Right cardiac atrium (tissue), 5 donors: Measurements from ENCODE around the gene EHD4. TPM values are rescaled to one million over a fixed set of nuclear protein-coding genes. Genes with fewer than 3 reads are reported as not detected.

Experiments used
- microRNA-seq, 2 donors: library from miRNA; unstranded; fragments of <30 nt; microRNA quantifications; one replicate each; pipeline ENCODE4 v1.2.0, GENCODE V29; 2020 to 2021
- polyA plus RNA-seq: library from polyadenylated mRNA; stranded (reverse); fragments of 200-250 nt; gene quantifications from one replicate; pipeline ENCODE4 v1.2.3, GENCODE V29; 2013
- total RNA-seq, 4 donors: library from RNA; stranded (reverse); fragmentation: NEBNext Ultra II Directional; extraction: Animal tissue kit (Norgen Biotek cat#: 25700); gene quantifications; one replicate each; pipeline ENCODE4 v1.2.1, GENCODE V29; 2021
- donor health status: healthy with polysubstance abuse.
- donor health status: DM: no; HTN: yes; CAD: no.
- donor health status: DM: no; HTN: no; CAD: no.
- donor health status: DM: no; HTN: yes; CAD: no; lungs with severe emphysema.
- donor health status: DM: yes; HTN: yes; CAD: no.

The EHD4 gene
- total and polyA plus RNA-seq, 5 donors, result 26.3 to 37.4 (median 33.3) TPM

Small RNA genes lying within 50 kb of the gene (microRNA-seq; reads per million reads assigned to microRNA genes)
- gene MIR4310, result 0 reads per million in 2 donors

Other genes with a start within 250 kb of the EHD4 start
- gene MAPKBP1, start 198.1 kb downstream of the EHD4 start, total RNA-seq, result 10 to 100 TPM; 16.0 to 20.4 (median 19.2) TPM
- 11.2 TPM for gene MAPKBP1, start 198.1 kb downstream of the EHD4 start, polyA plus RNA-seq
- 10 to 100 TPM in 3 of 4 donors, 1 to 10 TPM in 1; 8.5 to 17.2 (median 16.2) TPM for gene JMJD7, start 144.5 kb downstream of the EHD4 start, total RNA-seq
- 16.5 TPM for gene JMJD7, start 144.5 kb downstream of the EHD4 start, polyA plus RNA-seq
- 1 to 10 TPM; 1.8 to 7.1 (median 5.8) TPM for gene PLA2G4B, start 133.7 kb downstream of the EHD4 start, total RNA-seq
- gene PLA2G4B, start 133.7 kb downstream of the EHD4 start, polyA plus RNA-seq, result 3.9 TPM
- gene SPTBN5, start 78.5 kb downstream of the EHD4 start, total RNA-seq, result 1 to 10 TPM; 1.7 to 4.3 (median 3.8) TPM
- gene SPTBN5, start 78.5 kb downstream of the EHD4 start, polyA plus RNA-seq, result 2.3 TPM
- under 1 TPM; 0.06 to 0.26 (median 0.13) TPM for gene PLA2G4E, start 48.5 kb upstream of the EHD4 start, total RNA-seq
- gene PLA2G4E, start 48.5 kb upstream of the EHD4 start, polyA plus RNA-seq, result 0.07 TPM
- not detected for gene PLA2G4D, start 122.0 kb upstream of the EHD4 start, total RNA-seq
- gene PLA2G4D, start 122.0 kb upstream of the EHD4 start, polyA plus RNA-seq, result not detected
- 1 to 10 TPM in 2 of 4 donors, under 1 TPM in 1, not detected in 1; 0.54 to 3.0 (median 1.2) TPM for gene PLA2G4F, start 184.1 kb upstream of the EHD4 start, total RNA-seq
- gene PLA2G4F, start 184.1 kb upstream of the EHD4 start, polyA plus RNA-seq, result 1.1 TPM
- 10 to 100 TPM; 45.1 to 53.3 (median 48.3) TPM for gene VPS39, start 235.7 kb upstream of the EHD4 start, total RNA-seq
- 35.5 TPM for gene VPS39, start 235.7 kb upstream of the EHD4 start, polyA plus RNA-seq